H9 (cell line): Measurements from ENCODE around the gene CFAP61. TPM values are rescaled to one million over a fixed set of nuclear protein-coding genes. Genes with fewer than 3 reads are reported as not detected.

ENCODE experiments used
- DNase-seq: peaks from one replicate; pipeline ENCODE4 v3.0.0-alpha.2; 2017
- H2AFZ ChIP-seq: one replicate; pipeline ENCODE4 v1.6.1; 2013; ENCODE audit warnings: mild to moderate bottlenecking, low read length, control low read depth, moderate library complexity
- H2AK5ac ChIP-seq: 2 replicates; pipeline ENCODE4 v1.6.1; 2013; ENCODE audit warnings: low read length, control low read depth, mixed read lengths; ENCODE audit not compliant: insufficient read length
- H2BK120ac ChIP-seq: one replicate; pipeline ENCODE4 v1.6.1; 2013; ENCODE audit warnings: low read depth, mild to moderate bottlenecking, low read length, control low read depth, inconsistent platforms; ENCODE audit not compliant: poor library complexity, severe bottlenecking
- H2BK12ac ChIP-seq: 2 replicates; pipeline ENCODE4 v1.6.1; 2013; ENCODE audit warnings: low read length, control low read depth, mixed read lengths, low read depth; ENCODE audit not compliant: insufficient read length
- H2BK15ac ChIP-seq: 2 replicates; pipeline ENCODE4 v1.6.1; 2013; ENCODE audit warnings: low read depth, low read length, control low read depth
- H2BK20ac ChIP-seq: one replicate; pipeline ENCODE4 v1.6.1; 2013; ENCODE audit warnings: low read depth, mild to moderate bottlenecking, low read length, control low read depth, inconsistent platforms; ENCODE audit not compliant: poor library complexity, severe bottlenecking
- H2BK5ac ChIP-seq: 2 replicates; pipeline ENCODE4 v1.6.1; 2013; ENCODE audit warnings: low read length, control low read depth, mixed read lengths; ENCODE audit not compliant: insufficient read length
- H3K14ac ChIP-seq: 2 replicates; pipeline ENCODE4 v1.6.1; 2013; ENCODE audit warnings: low read length, control low read depth; ENCODE audit not compliant: insufficient read depth
- H3K18ac ChIP-seq: 2 replicates; pipeline ENCODE4 v1.6.1; 2013; ENCODE audit warnings: low read depth, mild to moderate bottlenecking, mixed read lengths, low read length, control low read depth; ENCODE audit not compliant: insufficient read length
- H3K23ac ChIP-seq: 2 replicates; pipeline ENCODE4 v1.6.1; 2013; ENCODE audit warnings: low read length, control low read depth, mixed read lengths, low read depth; ENCODE audit not compliant: insufficient read length
- H3K23me2 ChIP-seq: 2 replicates; pipeline ENCODE4 v1.6.1; 2013; ENCODE audit warnings: low read depth, mild to moderate bottlenecking, mixed read lengths, low read length, control low read depth; ENCODE audit not compliant: insufficient read length, poor library complexity, severe bottlenecking
- H3K27ac ChIP-seq: 2 replicates; pipeline ENCODE4 v1.5.1; 2013; ENCODE audit warnings: low read length, control low read depth, mixed read lengths, low read depth; ENCODE audit not compliant: insufficient read length
- H3K27me3 ChIP-seq: 2 replicates; pipeline ENCODE4 v1.6.1; 2013; ENCODE audit warnings: low read length, control low read depth, inconsistent platforms; ENCODE audit not compliant: insufficient read depth
- H3K4ac ChIP-seq: 2 replicates; pipeline ENCODE4 v1.6.1; 2013; ENCODE audit warnings: low read depth, mild to moderate bottlenecking, control low read depth, inconsistent platforms, low read length, moderate library complexity
- H3K4me1 ChIP-seq: 2 replicates; pipeline ENCODE4 v1.6.1; 2013; ENCODE audit warnings: low read length, control low read depth, inconsistent platforms; ENCODE audit not compliant: insufficient read depth
- H3K4me2 ChIP-seq: 2 replicates; pipeline ENCODE4 v1.6.1; 2013; ENCODE audit warnings: low read length, control low read depth, mixed read lengths; ENCODE audit not compliant: insufficient read length, insufficient read depth
- H3K56ac ChIP-seq: 2 replicates; pipeline ENCODE4 v1.6.1; 2013; ENCODE audit warnings: low read depth, mild to moderate bottlenecking, mixed read lengths, low read length, control low read depth; ENCODE audit not compliant: insufficient read length
- H3K79me1 ChIP-seq: 2 replicates; pipeline ENCODE4 v1.6.1; 2013; ENCODE audit warnings: low read depth, mild to moderate bottlenecking, moderate library complexity, low read length, control low read depth, inconsistent platforms; ENCODE audit not compliant: insufficient read depth, poor library complexity, severe bottlenecking
- H3K79me2 ChIP-seq: 2 replicates; pipeline ENCODE4 v1.6.1; 2013; ENCODE audit warnings: low read length, control low read depth, inconsistent platforms; ENCODE audit not compliant: insufficient read depth
- H3K9ac ChIP-seq: 2 replicates; pipeline ENCODE4 v1.6.1; 2013; ENCODE audit warnings: low read length, control low read depth, mixed read lengths; ENCODE audit not compliant: insufficient read length; ENCODE audit errors: extremely low read depth
- H3K9me3 ChIP-seq: one replicate; pipeline ENCODE4 v1.6.1; 2013; ENCODE audit warnings: low read depth, low read length, inconsistent platforms; ENCODE audit not compliant: control insufficient read depth
- H3T11ph ChIP-seq: one replicate; pipeline ENCODE4 v1.6.1; 2013; ENCODE audit warnings: mild to moderate bottlenecking, low read length, control low read depth, inconsistent platforms
- H4K20me1 ChIP-seq: one replicate; pipeline ENCODE4 v1.6.1; 2013; ENCODE audit not compliant: control insufficient read depth, insufficient read length, insufficient read depth
- H4K5ac ChIP-seq: 2 replicates; pipeline ENCODE4 v1.6.1; 2013; ENCODE audit warnings: low read depth, mild to moderate bottlenecking, mixed read lengths, low read length, control low read depth; ENCODE audit not compliant: insufficient read length
- H4K8ac ChIP-seq: replicated peaks from 2 replicates; pipeline ENCODE4 v1.6.1; 2013; ENCODE audit warnings: low read length, control low read depth, mixed read lengths, low read depth; ENCODE audit not compliant: insufficient read length
- H4K91ac ChIP-seq: 2 replicates; pipeline ENCODE4 v1.6.1; 2013; ENCODE audit warnings: low read depth, mild to moderate bottlenecking, moderate library complexity, mixed read lengths, low read length, control low read depth; ENCODE audit not compliant: insufficient read length
- H3K27ac Mint-ChIP-seq, 3 experiments: 2 replicates in 2 of 3; 3 replicates in 1 of 3; pipeline ENCODE4 v1.8.0; 2020 to 2021; ENCODE audit warnings: mixed read lengths in 3 of 3, mild to moderate bottlenecking in 1 of 3, moderate library complexity in 1 of 3
- H3K27me3 Mint-ChIP-seq: 2 replicates; pipeline ENCODE4 v1.8.0; 2021; ENCODE audit warnings: low read depth, mild to moderate bottlenecking, moderate library complexity, mixed read lengths
- H3K36me3 Mint-ChIP-seq, 3 experiments: 2 replicates in 2 of 3; 3 replicates in 1 of 3; pipeline ENCODE4 v1.8.0; 2020 to 2021; ENCODE audit warnings: low read depth in 3 of 3, mixed read lengths in 3 of 3; ENCODE audit not compliant: insufficient read depth in 1 of 3
- H3K4me1 Mint-ChIP-seq, 2 experiments: 2 replicates each; pipeline ENCODE4 v1.8.0; 2020; ENCODE audit warnings: mixed read lengths in 2 of 2
- H3K4me3 Mint-ChIP-seq, 2 experiments: 2 replicates in 1 of 2; 3 replicates in 1 of 2; pipeline ENCODE4 v1.8.0; 2020 to 2021; ENCODE audit warnings: mild to moderate bottlenecking in 2 of 2, mixed read lengths in 2 of 2, moderate library complexity in 1 of 2
- H3K9me3 Mint-ChIP-seq, 2 experiments: 2 replicates in 1 of 2; 3 replicates in 1 of 2; pipeline ENCODE4 v1.8.0; 2020; ENCODE audit warnings: mild to moderate bottlenecking in 2 of 2, mixed read lengths in 2 of 2, moderate library complexity in 1 of 2
- whole genome bisulfite sequencing: extraction: QIAGEN DNeasy Blood & Tissue Kit; methylation state at CpG from one replicate; pipeline ENCODE4 v1.1.7; 2013; ENCODE audit warnings: missing lambda C conversion rate, low lambda C conversion rate, mixed read lengths; ENCODE audit not compliant: insufficient read length; ENCODE audit errors: extremely low coverage; 5-methylcytosine and 5-hydroxymethylcytosine counted together
- total RNA-seq: library from RNA; stranded (reverse); gene quantifications from 2 replicates; pipeline ENCODE4 v1.2.1, GENCODE V29; 2021
- TF ChIP-seq, protein P1 (sequence below): fragments of 200-600 bp; sonication (generic); conservative IDR thresholded peaks from 3 replicates; pipeline ENCODE4 v1.8.0; 2021; ENCODE audit warnings: antibody characterized with exemption, mild to moderate bottlenecking

CFAP61 gene
- total RNA-seq, 1 experiment from 2014 or later, result 0.44 TPM

DNA sequence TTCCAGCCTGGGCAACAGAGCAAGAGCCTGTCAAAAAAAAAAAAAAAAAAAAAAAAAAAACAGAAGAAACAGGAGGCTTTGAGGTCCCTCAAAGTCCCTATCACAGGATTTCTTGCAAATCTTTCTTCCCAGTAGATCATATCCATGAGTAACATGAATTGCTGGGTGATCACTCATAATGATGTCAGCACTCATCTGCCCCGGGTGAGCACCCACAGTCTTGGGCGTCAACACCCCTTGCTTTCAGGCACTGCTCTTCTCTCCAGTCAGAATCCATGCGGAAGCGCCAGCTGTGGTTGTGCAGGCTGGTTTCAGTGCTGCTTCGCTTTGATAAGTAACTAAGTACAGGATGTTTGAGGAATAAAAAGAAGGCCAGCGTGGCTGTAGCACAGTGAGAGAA is 275.4 kb downstream of the CFAP61 start:
- Mint-ChIP-seq H3K27ac (no peak overlapping the region), H3K36me3 (no peaks in the 10 kb centered on the region)

More for the DNA sequence above, 275.4 kb downstream of the CFAP61 start:
- Mint-ChIP-seq H3K27me3 (no peaks in the 10 kb centered on the region), H3K4me3 (no peak overlapping the region), H3K4me1 (no peaks in the 10 kb centered on the region), H3K9me3 (no peaks in the 10 kb centered on the region)
- no peaks in the 10 kb centered on the region for H3K9me3 ChIP-seq
- WGBS, result no CpG with 5 or more reads among the region's 6 CpGs
- no peak overlapping the region for H2BK12ac ChIP-seq
- H3K4me1 ChIP-seq, result no peaks in the 10 kb centered on the region
- no peak overlapping the region for H3K14ac ChIP-seq
- DNase-seq, result no peak
- no peak overlapping the region for H3K27ac ChIP-seq
- H3K18ac ChIP-seq, result no peak overlapping the region
- H4K5ac ChIP-seq, result no peak overlapping the region
- no peak overlapping the region for H3K56ac ChIP-seq
- H3K4ac ChIP-seq, result no peak overlapping the region
- no peak overlapping the region for H3K23ac ChIP-seq
- H2BK120ac ChIP-seq, result no peak overlapping the region
- no peak overlapping the region for H4K8ac ChIP-seq
- no peaks in the 10 kb centered on the region for H3K27me3 ChIP-seq
- no peaks in the 10 kb centered on the region; the same call in 1 of the 2 replicates for H3K79me2 ChIP-seq
- no peak overlapping the region for H2BK20ac ChIP-seq
- H4K20me1 ChIP-seq, result no peaks in the 10 kb centered on the region
- no peak overlapping the region for H3T11ph ChIP-seq
- H3K79me1 ChIP-seq, result no peaks in the 10 kb centered on the region
- no peak overlapping the region for H2BK15ac ChIP-seq
- H3K23me2 ChIP-seq, result no peaks in the 10 kb centered on the region
- no peak overlapping the region for H2AFZ ChIP-seq
- no peak overlapping the region for H2BK5ac ChIP-seq
- TF ChIP-seq, protein P1, sequence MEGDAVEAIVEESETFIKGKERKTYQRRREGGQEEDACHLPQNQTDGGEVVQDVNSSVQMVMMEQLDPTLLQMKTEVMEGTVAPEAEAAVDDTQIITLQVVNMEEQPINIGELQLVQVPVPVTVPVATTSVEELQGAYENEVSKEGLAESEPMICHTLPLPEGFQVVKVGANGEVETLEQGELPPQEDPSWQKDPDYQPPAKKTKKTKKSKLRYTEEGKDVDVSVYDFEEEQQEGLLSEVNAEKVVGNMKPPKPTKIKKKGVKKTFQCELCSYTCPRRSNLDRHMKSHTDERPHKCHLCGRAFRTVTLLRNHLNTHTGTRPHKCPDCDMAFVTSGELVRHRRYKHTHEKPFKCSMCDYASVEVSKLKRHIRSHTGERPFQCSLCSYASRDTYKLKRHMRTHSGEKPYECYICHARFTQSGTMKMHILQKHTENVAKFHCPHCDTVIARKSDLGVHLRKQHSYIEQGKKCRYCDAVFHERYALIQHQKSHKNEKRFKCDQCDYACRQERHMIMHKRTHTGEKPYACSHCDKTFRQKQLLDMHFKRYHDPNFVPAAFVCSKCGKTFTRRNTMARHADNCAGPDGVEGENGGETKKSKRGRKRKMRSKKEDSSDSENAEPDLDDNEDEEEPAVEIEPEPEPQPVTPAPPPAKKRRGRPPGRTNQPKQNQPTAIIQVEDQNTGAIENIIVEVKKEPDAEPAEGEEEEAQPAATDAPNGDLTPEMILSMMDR, result no peak
- no peak overlapping the region for H3K9ac ChIP-seq
- H2AK5ac ChIP-seq, result no peak overlapping the region
- no peak overlapping the region for H3K4me2 ChIP-seq
- no peak overlapping the region for H4K91ac ChIP-seq
